PFSK-1 (cell line): ENCODE data around the gene ZNF480.

Experiments used
- POLR2AphosphoS5 ChIP-seq: IDR thresholded peaks from 2 replicates; pipeline ENCODE4 v1.6.1; 2012; ENCODE audit warnings: low read depth, mild to moderate bottlenecking, control low read depth, low read length, moderate library complexity
- TAF1 ChIP-seq: IDR thresholded peaks from 2 replicates; pipeline ENCODE4 v1.6.1; 2012; ENCODE audit warnings: low read length, control low read depth, borderline replicate concordance; ENCODE audit not compliant: insufficient read depth

DNA sequence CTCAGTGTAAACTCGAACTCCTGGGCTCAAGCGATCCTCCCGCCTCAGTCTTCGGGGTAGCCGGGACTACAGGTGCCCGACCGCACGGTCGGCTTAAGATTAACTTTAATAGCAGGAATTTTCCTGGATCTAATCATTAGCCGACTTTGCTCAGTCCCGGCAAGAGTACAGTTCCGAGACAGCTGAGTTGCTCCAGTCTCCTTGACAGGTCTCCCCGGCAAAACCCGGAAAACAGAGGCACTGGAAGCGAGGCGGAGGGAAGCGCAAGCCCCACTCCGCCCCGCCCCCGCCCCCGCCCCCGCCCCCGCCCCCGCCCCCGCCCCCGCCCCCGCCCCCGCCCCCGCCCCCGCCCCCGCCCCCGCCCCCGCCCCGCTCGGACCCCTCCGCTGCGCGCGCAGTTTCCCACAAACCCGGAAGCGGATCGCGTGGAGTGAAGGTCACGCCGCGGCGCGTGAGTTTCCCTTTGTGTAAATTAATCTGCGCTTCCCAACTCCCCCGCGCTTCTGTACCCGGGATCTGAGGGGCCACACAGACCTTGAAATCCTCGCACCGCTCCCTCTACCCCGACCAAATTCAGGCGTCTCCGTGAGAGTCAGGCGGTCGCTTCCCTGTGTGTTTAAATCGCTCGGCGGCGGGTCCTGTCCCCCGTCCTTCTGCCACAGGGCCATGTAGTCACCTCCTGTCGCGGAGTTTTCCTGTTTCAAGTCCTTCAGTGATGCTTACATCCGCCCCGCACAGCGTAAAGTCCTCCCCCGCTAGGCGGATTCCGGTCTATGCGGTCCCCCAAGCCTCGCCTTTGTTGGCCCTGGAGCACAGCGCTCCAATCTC, at the start of gene ZNF480:
- peak; percentile 63; the same call in 1 of the 2 replicates for TF ChIP-seq POLR2AphosphoS5
- TF ChIP-seq TAF1 = no peak
